Activated T-helper 2 cell treated with anti-CD3 and anti-CD28 coated beads, Interferon-gamma antibody, Interleukin-2, Interleukin-4, amounts not matched to agents 10 μg/mL and 5 μg/mL and 100 μg/mL, durations not matched to agents 14 hours and 24 hours and 36 hours (primary cell): Measurements from ENCODE around the gene C7orf57. TPM values are rescaled to one million over a fixed set of nuclear protein-coding genes. Genes with fewer than 3 reads are reported as not detected.

Experiments
- DNase-seq: peaks from one replicate; pipeline ENCODE4 v3.0.0; 2021; ENCODE audit warnings: low spot score
- H3K27ac Mint-ChIP-seq: one replicate; pipeline ENCODE4 v1.8.0; 2021; ENCODE audit warnings: mixed read lengths
- H3K27me3 Mint-ChIP-seq: one replicate; pipeline ENCODE4 v1.8.0; 2021; ENCODE audit warnings: low read depth, mixed read lengths
- H3K36me3 Mint-ChIP-seq: one replicate; pipeline ENCODE4 v1.8.0; 2021; ENCODE audit warnings: low read depth, mixed read lengths
- H3K4me1 Mint-ChIP-seq: one replicate; pipeline ENCODE4 v1.8.0; 2021; ENCODE audit warnings: low read depth, mixed read lengths
- H3K4me3 Mint-ChIP-seq: one replicate; pipeline ENCODE4 v1.8.0; 2021; ENCODE audit warnings: low read depth, mild to moderate bottlenecking, moderate library complexity, mixed read lengths
- H3K9me3 Mint-ChIP-seq: one replicate; pipeline ENCODE4 v1.8.0; 2021; ENCODE audit warnings: mixed read lengths
- intact Hi-C: fragments of 100-400 bp; cut with micrococcal nuclease; formaldehyde crosslinking; loops from one replicate; pipeline ENCODE4 v1.15.1; 2023
- total RNA-seq: library from RNA; stranded (reverse); gene quantifications from 2 replicates; pipeline ENCODE4 v1.2.3, GENCODE V29; 2022

C7orf57 gene
- total RNA-seq, 1 donor from 2014 or later: 0.11 TPM

GRCh38 chr7:48091506-48092433 lies 56.4 kb downstream of the C7orf57 start:
- Mint-ChIP-seq H3K9me3 (no peaks in the 10 kb centered on the region), H3K36me3 (peaks cover 71% of the 10 kb centered on the region)
- intact Hi-C loops: no loop called here

GRCh38 chr7:48094861-48095293 lies 59.5 kb downstream of the C7orf57 start:
- H3K27ac Mint-ChIP-seq: no peak overlapping the region
- H3K4me1 Mint-ChIP-seq: peaks cover 79% of the 10 kb centered on the region
- intact Hi-C loops: no loop called here
- peaks cover 97% of the 10 kb centered on the region for H3K36me3 Mint-ChIP-seq
- no peak overlapping the region for H3K4me3 Mint-ChIP-seq
- H3K27me3 Mint-ChIP-seq: no peaks in the 10 kb centered on the region
- DNase-seq: no peak
- H3K9me3 Mint-ChIP-seq: no peaks in the 10 kb centered on the region

More at GRCh38 chr7:48091506-48092433, 56.4 kb downstream of the C7orf57 start:
- Mint-ChIP-seq H3K4me1 (peaks cover 62% of the 10 kb centered on the region), H3K27me3 (no peaks in the 10 kb centered on the region), H3K4me3 (peak overlapping the region; percentile 71), H3K27ac (no peak overlapping the region)
- DNase-seq: no peak

GRCh38 chr7:48096273-48096672 lies 60.9 kb downstream of the C7orf57 start:
- DNase-seq: no peak
- Mint-ChIP-seq H3K4me1 (peaks cover 70% of the 10 kb centered on the region), H3K27me3 (no peaks in the 10 kb centered on the region), H3K4me3 (peak overlapping the region; percentile 54), H3K36me3 (peaks cover 84% of the 10 kb centered on the region), H3K27ac (peak overlapping the region; percentile 69), H3K9me3 (no peaks in the 10 kb centered on the region)
- intact Hi-C loops: loop anchor here (1.0 to 2.0 kb wide), 2 partner anchors 11 to 61 kb away; partner anchors contain the start of gene C7orf57

- Mint-ChIP-seq H3K36me3 (peaks cover 85% of the 10 kb centered on the region), H3K9me3 (no peaks in the 10 kb centered on the region), H3K27me3 (no peaks in the 10 kb centered on the region), H3K4me1 (peaks cover 59% of the 10 kb centered on the region), H3K4me3 (peak overlapping the region; percentile 42), H3K27ac (peak overlapping the region; percentile 91)
- peak; percentile 38 for DNase-seq
- intact Hi-C loops: loop anchor here (1.0 to 2.0 kb wide), 3 partner anchors 8 to 63 kb away; partner anchors contain the start of genes C7orf57 and UPP1
Observed at GRCh38 chr7:48097521-48098231, 62.3 kb downstream of the C7orf57 start.

GRCh38 chr7:48098846-48099245 lies 63.5 kb downstream of the C7orf57 start:
- Mint-ChIP-seq H3K4me3 (no peak overlapping the region), H3K27me3 (no peaks in the 10 kb centered on the region), H3K9me3 (no peaks in the 10 kb centered on the region), H3K27ac (peak overlapping the region; percentile 91), H3K36me3 (peaks cover 83% of the 10 kb centered on the region), H3K4me1 (peaks cover 51% of the 10 kb centered on the region)
- intact Hi-C loops: no loop called here
- DNase-seq: no peak

- DNase-seq: no peak
- Mint-ChIP-seq H3K27me3 (no peaks in the 10 kb centered on the region), H3K27ac (no peak overlapping the region), H3K4me1 (peaks cover 46% of the 10 kb centered on the region), H3K36me3 (peaks cover 83% of the 10 kb centered on the region), H3K4me3 (no peak overlapping the region), H3K9me3 (no peaks in the 10 kb centered on the region)
- intact Hi-C loops: no loop called here
Observed at GRCh38 chr7:48099781-48100180, 64.4 kb downstream of the C7orf57 start.

- H3K4me3 Mint-ChIP-seq: no peak overlapping the region
- peaks cover 80% of the 10 kb centered on the region for H3K36me3 Mint-ChIP-seq
- H3K27ac Mint-ChIP-seq: no peak overlapping the region
- no peak for DNase-seq
- intact Hi-C loops: no loop called here
- no peaks in the 10 kb centered on the region for H3K27me3 Mint-ChIP-seq
- H3K9me3 Mint-ChIP-seq: no peaks in the 10 kb centered on the region
- H3K4me1 Mint-ChIP-seq: peaks cover 34% of the 10 kb centered on the region
Observed at GRCh38 chr7:48101352-48101751, 66.0 kb downstream of the C7orf57 start.

- intact Hi-C loops: no loop called here
- H3K36me3 Mint-ChIP-seq: peaks cover 79% of the 10 kb centered on the region
- no peak overlapping the region for H3K4me3 Mint-ChIP-seq
- no peaks in the 10 kb centered on the region for H3K9me3 Mint-ChIP-seq
- no peaks in the 10 kb centered on the region for H3K27me3 Mint-ChIP-seq
- H3K27ac Mint-ChIP-seq: no peak overlapping the region
- peaks cover 29% of the 10 kb centered on the region for H3K4me1 Mint-ChIP-seq
- no peak for DNase-seq
Observed at GRCh38 chr7:48101968-48102367, 66.6 kb downstream of the C7orf57 start.

- Mint-ChIP-seq H3K4me3 (no peak overlapping the region), H3K36me3 (peaks cover 78% of the 10 kb centered on the region), H3K27ac (no peak overlapping the region), H3K9me3 (no peaks in the 10 kb centered on the region), H3K27me3 (no peaks in the 10 kb centered on the region), H3K4me1 (peaks cover 24% of the 10 kb centered on the region)
- intact Hi-C loops: no loop called here
- no peak for DNase-seq
Observed at GRCh38 chr7:48102530-48102929, 67.2 kb downstream of the C7orf57 start.

GRCh38 chr7:48105045-48105444 lies 69.7 kb downstream of the C7orf57 start:
- intact Hi-C loops: no loop called here
- H3K27me3 Mint-ChIP-seq: no peaks in the 10 kb centered on the region
- DNase-seq: no peak
- peaks cover 4% of the 10 kb centered on the region for H3K4me1 Mint-ChIP-seq
- H3K36me3 Mint-ChIP-seq: peaks cover 74% of the 10 kb centered on the region
- H3K27ac Mint-ChIP-seq: no peak overlapping the region
- H3K4me3 Mint-ChIP-seq: no peak overlapping the region
- H3K9me3 Mint-ChIP-seq: no peaks in the 10 kb centered on the region

GRCh38 chr7:48106906-48107659 lies 71.7 kb downstream of the C7orf57 start:
- Mint-ChIP-seq H3K27me3 (no peaks in the 10 kb centered on the region), H3K36me3 (peaks cover 66% of the 10 kb centered on the region), H3K27ac (peak overlapping the region; percentile 21), H3K4me1 (peaks cover 9% of the 10 kb centered on the region), H3K9me3 (no peaks in the 10 kb centered on the region), H3K4me3 (no peak overlapping the region)
- intact Hi-C loops: no loop called here
- DNase-seq: no peak

- Mint-ChIP-seq H3K27ac (no peak overlapping the region), H3K4me1 (peaks cover 9% of the 10 kb centered on the region), H3K27me3 (no peaks in the 10 kb centered on the region), H3K9me3 (no peaks in the 10 kb centered on the region), H3K4me3 (no peak overlapping the region), H3K36me3 (peaks cover 58% of the 10 kb centered on the region)
- intact Hi-C loops: no loop called here
- DNase-seq: no peak
Observed at GRCh38 chr7:48107926-48108472, 72.7 kb downstream of the C7orf57 start.
